ENCODE results near the gene TUBB4B. TPM values are rescaled to one million over a fixed set of nuclear protein-coding genes. Genes with fewer than 3 reads are reported as not detected.
"Not testable (repeated sequence)": the region's sequence is repeated elsewhere in the genome, so short reads cannot be mapped to it uniquely, and the experiment has no call there.

Gene TUBB4B
- total RNA-seq, 1 donor from 2014 or later = 132 TPM

- no peak overlapping the region for H3K4me3 Mint-ChIP-seq (ENCODE audit: unreplicated experiment)
- no peaks in the 10 kb centered on the region for H3K27me3 Mint-ChIP-seq (ENCODE audit: unreplicated experiment)
These were observed 4.7 kb upstream of the TUBB4B start for GRCh38 chr9:137236238-137236935.

GRCh38 chr9:137236936-137237421 lies 4.1 kb upstream of the TUBB4B start:
- no peaks in the 10 kb centered on the region for H3K9me3 Mint-ChIP-seq (ENCODE audit: unreplicated experiment)
- peaks cover 14% of the 10 kb centered on the region for H3K4me1 Mint-ChIP-seq (ENCODE audit: unreplicated experiment)
- no peak overlapping the region for H3K27ac Mint-ChIP-seq (ENCODE audit: unreplicated experiment)
- H3K27me3 Mint-ChIP-seq (ENCODE audit: unreplicated experiment) = no peaks in the 10 kb centered on the region
- H3K4me3 Mint-ChIP-seq (ENCODE audit: unreplicated experiment) = no peak overlapping the region
- H3K36me3 Mint-ChIP-seq (ENCODE audit: unreplicated experiment) = no peaks in the 10 kb centered on the region
- TF ChIP-seq CTCF (IDR thresholded peaks at IDR 0.05) = no peak
- no peak for DNase-seq (ENCODE audit: extremely low spot score, unreplicated experiment)

More at GRCh38 chr9:137236238-137236935, 4.7 kb upstream of the TUBB4B start:
- Mint-ChIP-seq H3K27ac (ENCODE audit: unreplicated experiment) (no peak overlapping the region), H3K36me3 (ENCODE audit: unreplicated experiment) (no peaks in the 10 kb centered on the region), H3K9me3 (ENCODE audit: unreplicated experiment) (no peaks in the 10 kb centered on the region), H3K4me1 (ENCODE audit: unreplicated experiment) (peaks cover 14% of the 10 kb centered on the region)
- TF ChIP-seq CTCF (IDR thresholded peaks at IDR 0.05) = peak; percentile 96
- DNase-seq (ENCODE audit: extremely low spot score, unreplicated experiment) = peak; percentile 94

- no peak for DNase-seq (ENCODE audit: extremely low spot score, unreplicated experiment)
- no peak overlapping the region for H3K27ac Mint-ChIP-seq (ENCODE audit: unreplicated experiment)
- no peak for TF ChIP-seq CTCF (IDR thresholded peaks at IDR 0.05)
- peaks cover 24% of the 10 kb centered on the region for H3K4me1 Mint-ChIP-seq (ENCODE audit: unreplicated experiment)
- peaks cover 9% of the 10 kb centered on the region for H3K36me3 Mint-ChIP-seq (ENCODE audit: unreplicated experiment)
- H3K4me3 Mint-ChIP-seq (ENCODE audit: unreplicated experiment) = no peak overlapping the region
- no peaks in the 10 kb centered on the region for H3K27me3 Mint-ChIP-seq (ENCODE audit: unreplicated experiment)
- H3K9me3 Mint-ChIP-seq (ENCODE audit: unreplicated experiment) = no peaks in the 10 kb centered on the region
These were observed 3.0 kb upstream of the TUBB4B start for GRCh38 chr9:137237759-137238726.

- H3K27me3 Mint-ChIP-seq (ENCODE audit: unreplicated experiment); DNase-seq (ENCODE audit: extremely low spot score, unreplicated experiment); H3K36me3 Mint-ChIP-seq (ENCODE audit: unreplicated experiment); H3K9me3 Mint-ChIP-seq (ENCODE audit: unreplicated experiment): not testable (repeated sequence)
- H3K4me3 Mint-ChIP-seq (ENCODE audit: unreplicated experiment) = peak overlapping the region; percentile 76
- peaks cover 31% of the 10 kb centered on the region for H3K4me1 Mint-ChIP-seq (ENCODE audit: unreplicated experiment)
- H3K27ac Mint-ChIP-seq (ENCODE audit: unreplicated experiment) = peak overlapping the region; percentile 82
These were observed 1.4 kb upstream of the TUBB4B start for GRCh38 chr9:137239541-137240200.

- no peaks in the 10 kb centered on the region for H3K9me3 Mint-ChIP-seq (ENCODE audit: unreplicated experiment)
- H3K36me3 Mint-ChIP-seq (ENCODE audit: unreplicated experiment) = peaks cover 9% of the 10 kb centered on the region
- peak overlapping the region; percentile 82 for H3K27ac Mint-ChIP-seq (ENCODE audit: unreplicated experiment)
- no peaks in the 10 kb centered on the region for H3K27me3 Mint-ChIP-seq (ENCODE audit: unreplicated experiment)
- peak overlapping the region; percentile 76 for H3K4me3 Mint-ChIP-seq (ENCODE audit: unreplicated experiment)
- peaks cover 31% of the 10 kb centered on the region for H3K4me1 Mint-ChIP-seq (ENCODE audit: unreplicated experiment)
- peak; percentile 91 for DNase-seq (ENCODE audit: extremely low spot score, unreplicated experiment)
- no peak for TF ChIP-seq CTCF (IDR thresholded peaks at IDR 0.05)
These were observed 708 bp upstream of the TUBB4B start for GRCh38 chr9:137240318-137240840.
